ENCODE data around the gene PFKFB2.
A peak's percentile ranks its signal among the peaks of the same experiment; 100 is the strongest.

Gene PFKFB2

DNA sequence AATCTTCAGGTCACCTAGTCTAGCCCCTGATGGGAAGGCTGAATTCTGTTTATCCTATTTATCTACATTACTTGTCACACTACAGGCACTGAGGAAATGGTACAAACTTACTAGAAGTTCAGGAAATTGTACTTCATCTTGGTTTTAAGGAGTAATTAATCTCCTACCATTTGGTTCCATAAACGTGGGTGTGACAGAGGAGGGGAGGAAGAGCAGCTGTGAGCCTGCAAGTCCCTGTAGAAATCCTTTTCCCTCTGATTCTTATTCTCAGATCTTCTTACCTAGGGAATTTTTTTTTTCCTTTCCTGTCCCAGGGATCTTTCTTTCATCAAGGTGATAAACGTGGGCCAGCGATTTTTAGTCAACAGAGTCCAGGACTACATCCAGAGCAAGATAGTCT lies 14.1 kb downstream of the PFKFB2 start:
- no peak for DNase-seq (ENCODE audit: low read depth, low spot score)

DNA sequence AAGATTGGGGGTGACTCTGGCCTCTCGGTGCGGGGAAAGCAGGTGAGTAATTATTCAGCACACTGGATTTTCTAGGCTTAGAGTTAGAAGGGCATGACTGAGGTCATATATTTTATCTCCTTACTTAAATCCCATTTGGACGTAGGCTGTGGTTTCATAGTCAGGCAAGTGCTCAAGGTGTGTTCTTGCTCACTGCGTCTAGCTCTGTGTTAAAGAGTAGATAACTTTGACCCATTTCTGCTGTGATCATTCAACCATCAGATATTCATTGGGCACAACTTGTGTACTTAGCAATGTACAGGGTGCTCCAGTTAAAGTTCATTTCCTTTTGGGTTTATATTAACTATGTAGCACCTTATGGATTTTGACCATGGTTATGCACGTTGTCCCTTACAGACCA lies 14.6 kb downstream of the PFKFB2 start:
- no peak for DNase-seq (ENCODE audit: low read depth, low spot score)

DNA sequence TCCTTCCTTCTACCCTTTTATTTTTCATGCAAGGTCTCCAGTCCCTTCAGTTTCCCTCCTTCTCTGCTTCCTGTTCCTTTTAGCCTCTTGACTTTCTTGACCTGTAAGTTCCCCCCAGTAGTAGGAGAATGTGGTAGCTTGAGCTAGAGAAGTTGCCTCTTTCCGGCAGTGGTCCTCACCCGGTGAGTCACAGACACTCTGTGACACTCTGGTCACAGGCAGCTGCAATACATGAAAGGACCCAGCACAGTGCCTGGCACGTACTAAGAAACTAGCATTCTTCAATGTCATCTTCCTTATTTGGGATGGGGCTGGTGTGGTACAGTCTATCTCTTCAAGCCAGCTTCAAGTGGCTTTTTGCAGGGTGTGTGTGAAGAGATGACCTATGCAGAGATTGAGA lies 16.0 kb downstream of the PFKFB2 start:
- DNase-seq (ENCODE audit: low read depth, low spot score) = no peak

DNA sequence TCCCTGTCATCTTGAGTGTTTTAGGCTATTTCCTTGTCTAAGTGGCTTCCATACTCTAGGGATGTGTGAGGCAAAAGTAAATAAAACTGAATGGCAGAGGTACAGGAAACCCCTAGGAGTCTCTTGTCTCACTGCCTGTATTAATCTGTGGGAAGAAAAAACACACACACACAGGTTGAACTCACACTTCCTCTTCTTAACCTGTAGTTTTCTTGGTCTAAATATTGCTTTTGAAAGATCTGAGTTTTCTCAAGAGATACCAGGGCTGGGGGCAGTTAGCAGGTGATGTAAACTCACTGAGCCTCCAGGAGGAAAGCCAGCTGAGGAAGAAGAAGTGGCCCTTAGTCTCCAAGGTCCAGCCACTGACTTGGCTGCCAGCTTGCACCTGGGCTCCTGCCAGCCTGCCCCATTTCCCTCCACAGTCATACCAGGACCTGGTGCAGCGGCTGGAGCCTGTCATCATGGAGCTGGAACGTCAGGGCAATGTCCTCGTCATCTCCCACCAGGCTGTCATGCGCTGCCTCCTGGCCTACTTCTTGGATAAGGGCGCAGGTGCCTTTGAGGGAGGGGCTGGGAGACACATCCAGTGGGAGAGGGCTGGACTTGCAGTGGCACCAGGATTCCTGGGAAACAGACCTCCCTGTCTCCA lies 16.9 kb downstream of the PFKFB2 start:
- no peak for DNase-seq (ENCODE audit: low read depth, low spot score)

DNA sequence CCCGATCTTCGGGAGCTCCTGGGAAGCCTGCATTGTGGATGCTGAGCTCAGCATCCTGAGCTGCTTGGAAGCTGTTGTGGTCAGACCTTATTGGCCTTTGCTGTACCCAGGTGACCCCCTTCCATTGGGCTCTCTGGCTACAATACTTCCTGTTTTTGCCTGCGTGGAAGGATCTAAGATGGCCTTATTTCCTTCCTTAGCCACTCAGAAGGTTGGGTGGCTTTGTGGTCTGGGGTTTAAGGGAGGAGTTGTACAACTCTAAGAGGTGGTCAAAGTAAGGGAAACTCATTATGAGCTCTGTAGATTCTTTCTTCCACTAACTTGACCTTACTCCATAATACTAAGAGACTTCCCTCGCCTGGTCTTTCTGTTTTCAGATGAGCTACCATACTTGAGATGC lies 17.7 kb downstream of the PFKFB2 start:
- DNase-seq (ENCODE audit: low read depth, low spot score) = no peak

DNA sequence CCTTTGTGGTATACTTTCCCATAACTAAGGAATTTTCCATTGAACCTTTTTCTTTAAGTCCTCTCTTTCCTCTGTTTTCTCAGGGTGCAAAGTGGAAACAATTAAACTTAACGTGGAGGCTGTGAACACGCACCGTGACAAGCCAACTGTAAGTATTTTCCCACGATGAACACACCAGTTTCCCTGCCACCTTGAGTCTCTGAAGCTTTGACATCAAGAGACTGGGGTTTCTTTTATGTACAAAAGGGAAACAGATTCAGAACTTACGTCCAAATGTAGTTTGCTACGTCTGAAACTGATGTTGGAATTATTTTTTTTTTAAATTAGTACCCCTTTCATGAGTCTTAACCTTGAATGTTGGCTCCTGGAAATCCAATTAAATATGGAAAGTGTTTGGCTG lies 18.4 kb downstream of the PFKFB2 start:
- no peak for DNase-seq (ENCODE audit: low read depth, low spot score)

DNA sequence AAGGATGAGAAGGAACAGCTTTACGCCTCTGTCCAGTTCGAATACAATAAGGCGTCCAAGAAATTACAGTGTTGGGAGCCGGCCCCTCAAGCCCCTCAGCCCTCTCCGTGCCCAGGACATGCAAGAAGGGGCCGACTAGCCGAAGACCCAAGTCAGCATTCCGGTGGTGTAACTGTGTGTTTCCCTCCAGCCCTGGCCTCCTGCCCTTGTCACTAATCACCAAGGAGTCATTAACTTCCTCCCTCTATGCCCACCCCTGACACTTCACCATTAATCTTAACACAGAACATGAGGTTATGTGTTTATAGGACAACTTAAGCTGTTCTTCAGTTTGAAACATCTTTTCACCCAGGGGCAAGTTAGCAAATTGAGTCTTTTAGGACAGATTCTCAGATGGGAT lies 19.2 kb downstream of the PFKFB2 start:
- no peak for DNase-seq (ENCODE audit: low read depth, low spot score)

DNA sequence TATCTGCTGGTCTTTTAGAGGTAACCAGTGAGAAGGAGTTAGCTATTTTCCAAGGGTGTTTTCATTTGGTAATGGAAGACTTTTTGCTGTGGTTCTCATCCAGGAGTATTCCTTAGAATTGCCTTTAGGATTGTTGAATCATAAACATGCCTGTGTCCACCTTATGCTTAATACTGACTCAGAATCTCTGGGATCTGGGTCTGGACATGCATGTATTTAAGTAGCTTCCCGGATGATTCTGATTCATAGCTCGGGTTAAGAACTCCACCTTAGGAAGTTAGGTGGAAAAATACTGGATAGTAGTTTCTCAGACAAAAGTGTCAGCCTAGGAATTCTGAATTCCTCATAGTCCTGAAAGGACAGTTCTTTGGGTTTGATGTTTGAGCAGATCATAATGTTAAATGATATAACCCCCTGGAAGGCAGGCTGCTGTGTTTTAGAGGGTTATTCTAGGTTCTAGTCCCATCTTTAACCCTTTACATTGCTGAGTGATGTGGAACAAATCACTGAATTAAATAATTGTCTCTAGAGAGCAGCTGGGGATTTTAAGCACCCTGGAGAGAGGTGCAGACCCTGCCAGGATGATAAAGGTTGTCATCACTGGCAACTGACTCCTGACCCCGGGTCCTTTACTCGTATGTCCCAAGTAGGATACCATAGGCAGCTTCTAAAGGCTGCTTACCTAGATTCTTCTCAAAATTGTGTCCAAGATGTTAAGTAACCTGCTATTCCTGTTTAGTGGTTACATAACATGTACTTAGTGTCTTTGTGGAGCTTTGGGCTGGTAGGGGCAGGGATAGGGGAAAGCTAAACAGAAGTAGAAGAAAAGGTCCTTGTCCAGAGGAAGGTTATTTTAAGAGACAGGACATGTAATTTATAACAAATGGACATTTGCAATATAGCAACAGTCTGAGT lies 21.1 kb downstream of the PFKFB2 start:
- DNase-seq (ENCODE audit: low read depth, low spot score) = no peak

DNA sequence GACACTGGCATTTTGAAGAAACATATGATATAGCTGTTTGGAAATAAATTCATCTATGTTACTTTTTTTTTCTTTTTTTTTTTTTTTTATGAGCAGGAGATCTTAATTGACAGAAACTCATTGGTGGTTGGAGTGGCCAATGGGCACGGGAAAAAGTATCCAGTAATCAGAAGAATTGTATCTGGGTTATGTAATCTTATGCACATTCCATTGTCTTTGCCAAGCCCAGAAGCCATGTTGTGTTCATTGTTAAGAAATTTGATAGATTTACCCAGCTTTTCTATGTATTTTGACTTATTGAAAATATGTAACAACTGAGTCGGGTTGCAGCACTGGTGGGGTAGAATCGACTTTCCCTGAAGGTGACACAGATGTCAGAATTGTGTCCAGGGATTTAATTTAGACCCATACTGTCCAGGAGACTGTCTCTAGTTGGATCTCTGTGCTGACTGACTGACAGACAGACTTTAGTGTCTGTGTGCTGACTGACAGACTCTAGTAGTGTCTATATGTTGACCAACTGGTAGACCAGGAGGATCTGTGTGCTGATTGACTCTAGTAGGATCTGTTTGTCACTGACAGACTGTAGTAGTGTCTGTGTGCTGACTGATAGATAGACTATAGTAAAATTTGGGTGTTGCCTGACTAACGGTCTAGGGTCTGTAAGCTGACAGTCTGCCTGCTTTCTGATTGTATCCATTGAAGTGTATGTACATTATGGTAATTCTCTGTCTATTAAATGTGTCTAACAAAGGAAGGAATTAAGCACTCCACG lies 23.3 kb downstream of the PFKFB2 start:
- DNase-seq (ENCODE audit: low read depth, low spot score) = no peak

DNA sequence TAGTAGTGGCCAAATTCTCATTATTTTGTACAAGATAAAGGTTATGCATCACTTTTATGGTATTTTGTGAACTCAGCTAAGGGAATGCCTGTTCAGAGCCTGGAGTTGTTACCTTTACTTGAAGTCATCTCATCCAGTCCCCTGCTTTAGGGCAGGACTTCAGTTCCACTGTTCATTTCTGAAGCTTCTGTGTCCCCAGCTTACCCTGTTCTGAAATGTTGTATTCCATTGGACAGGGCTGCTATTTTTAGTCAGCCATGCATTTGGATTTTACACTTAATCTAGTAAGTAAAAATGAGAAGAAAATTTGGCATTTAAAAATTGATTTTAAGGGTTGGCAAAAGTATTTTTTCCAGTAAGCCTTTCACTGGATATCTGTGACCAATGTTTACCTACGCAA lies 23.9 kb downstream of the PFKFB2 start:
- DNase-seq (ENCODE audit: low read depth, low spot score) = no peak

DNA sequence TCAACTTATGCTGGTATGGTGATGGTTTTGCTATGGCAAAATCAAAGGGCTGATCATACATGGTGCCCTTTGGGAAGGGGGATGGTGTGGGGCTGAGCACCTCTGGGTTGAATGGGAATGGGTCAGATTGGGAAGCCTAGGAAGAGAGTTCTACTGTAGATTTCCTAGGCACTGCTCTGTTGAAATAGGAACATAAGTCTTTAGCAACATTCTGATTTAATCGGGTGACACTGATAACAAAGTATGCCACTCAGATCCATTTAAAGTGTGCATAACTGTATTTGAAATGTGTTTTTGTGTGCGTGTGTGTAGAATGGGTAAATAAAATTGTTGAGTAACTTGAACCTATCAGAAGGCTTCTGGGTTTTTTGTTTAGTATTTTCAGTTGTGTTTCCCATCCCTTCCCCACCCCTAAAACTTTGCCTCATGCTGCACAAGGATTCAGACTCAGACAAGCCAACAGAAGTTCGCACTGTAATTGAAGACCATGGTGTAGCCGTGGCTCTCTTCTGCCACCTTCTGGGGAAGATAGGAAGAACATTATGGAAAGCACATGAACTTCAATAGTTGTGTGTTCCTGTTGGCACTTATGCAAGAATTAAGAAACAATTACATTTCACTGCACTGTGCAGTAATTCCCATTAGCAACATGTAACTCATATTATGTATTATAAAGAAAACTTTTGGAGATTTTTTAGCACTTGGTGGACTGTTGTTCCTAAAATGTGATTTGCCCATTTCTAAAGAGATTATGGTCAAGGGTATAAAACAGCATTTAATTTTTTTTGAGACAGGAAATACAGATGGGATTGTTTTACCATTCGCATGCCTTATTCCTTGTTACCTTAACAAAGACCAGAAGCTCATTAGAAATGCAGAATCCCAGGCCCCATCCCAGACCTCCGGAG lies 24.6 kb downstream of the PFKFB2 start:
- DNase-seq (ENCODE audit: low read depth, low spot score) = peak; percentile 33

DNA sequence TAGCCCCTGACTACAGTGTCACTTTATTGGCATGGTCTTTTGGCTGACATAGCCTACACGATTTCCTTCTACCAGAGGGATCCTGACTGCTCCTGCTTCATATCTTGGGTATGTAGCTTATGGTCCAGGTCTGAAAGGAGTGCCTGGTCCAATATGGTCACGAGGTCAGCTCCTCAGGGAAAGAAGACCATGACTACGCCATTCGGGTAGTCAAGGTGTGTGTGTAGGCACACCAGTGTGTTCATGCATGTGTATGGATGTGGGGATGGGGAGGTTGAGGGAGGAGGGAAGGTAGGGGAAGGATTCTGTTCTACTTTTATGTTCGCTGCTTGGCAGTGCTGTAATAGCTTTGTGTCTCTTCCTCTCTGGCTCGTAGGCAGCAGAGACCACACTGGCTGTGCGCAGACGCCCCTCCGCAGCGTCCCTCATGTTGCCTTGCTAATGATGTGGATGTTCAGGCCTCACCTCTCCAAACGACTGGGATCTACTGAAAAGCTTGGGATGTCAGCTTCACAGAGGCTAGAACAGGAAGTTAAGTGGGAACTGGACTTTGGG lies 25.6 kb downstream of the PFKFB2 start:
- DNase-seq (ENCODE audit: low read depth, low spot score) = no peak

DNA sequence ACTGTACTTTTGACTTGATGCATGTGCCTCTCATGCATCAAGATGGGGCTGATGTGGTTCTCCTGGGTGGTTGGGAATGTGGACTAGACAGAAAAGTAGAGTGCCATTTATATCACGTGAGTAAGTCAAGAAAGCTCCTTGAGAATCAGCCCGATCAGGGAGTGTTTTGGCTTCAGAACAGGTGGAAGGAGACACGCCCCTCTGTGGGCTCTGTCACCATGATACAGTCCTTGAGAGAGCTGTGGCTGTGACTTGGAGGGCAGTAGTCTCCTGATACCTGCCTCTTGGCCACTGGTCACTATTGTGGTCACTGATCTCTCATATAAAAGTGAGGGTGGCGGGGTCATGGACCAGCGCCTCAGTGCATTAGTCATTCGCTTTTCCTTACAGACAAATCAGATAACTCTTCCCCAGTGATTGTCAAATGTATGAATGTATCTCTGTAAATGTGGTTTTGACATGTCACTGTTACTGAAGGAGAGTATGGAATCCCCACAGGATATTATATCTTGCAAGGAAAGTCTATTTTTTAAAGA lies 26.7 kb downstream of the PFKFB2 start:
- no peak for DNase-seq (ENCODE audit: low read depth, low spot score)

DNA sequence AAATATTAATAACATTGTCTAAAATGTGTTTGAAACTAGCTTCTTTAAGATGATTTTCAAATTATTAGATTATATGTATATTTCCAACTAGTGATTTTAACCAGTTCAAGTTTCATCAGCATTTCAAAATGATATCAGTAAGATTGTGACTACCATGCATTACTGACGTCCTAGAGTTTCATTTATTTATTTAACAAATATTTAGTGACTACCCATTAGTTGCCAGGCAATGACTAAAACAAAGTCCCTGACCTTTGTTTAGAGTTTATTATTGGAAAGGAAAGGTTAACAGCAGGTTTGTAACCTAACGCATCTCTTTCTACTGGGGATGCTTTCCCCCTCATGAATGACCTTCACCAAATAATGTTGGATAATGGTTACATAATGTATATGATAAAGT lies 28.0 kb downstream of the PFKFB2 start:
- DNase-seq (ENCODE audit: low read depth, low spot score) = no peak

DNA sequence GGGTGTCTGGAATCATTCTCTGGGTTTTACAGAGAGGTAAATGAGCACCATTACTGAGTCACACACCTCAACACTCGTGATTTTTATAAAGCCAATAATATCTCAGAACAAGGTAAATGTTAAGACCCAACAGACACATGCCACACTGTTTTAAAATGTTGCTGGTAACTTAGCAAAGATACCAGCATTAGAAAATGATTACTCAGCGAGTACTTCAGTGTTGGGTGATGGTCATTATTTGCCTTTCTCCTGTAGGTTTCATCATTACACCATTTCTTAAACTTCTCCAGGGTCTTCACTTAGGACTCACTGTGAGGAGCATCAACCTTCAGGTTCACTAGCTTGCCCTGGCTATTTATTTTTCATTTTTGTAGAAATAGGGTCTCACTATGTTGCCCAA lies 28.7 kb downstream of the PFKFB2 start:
- DNase-seq (ENCODE audit: low read depth, low spot score) = no peak

DNA sequence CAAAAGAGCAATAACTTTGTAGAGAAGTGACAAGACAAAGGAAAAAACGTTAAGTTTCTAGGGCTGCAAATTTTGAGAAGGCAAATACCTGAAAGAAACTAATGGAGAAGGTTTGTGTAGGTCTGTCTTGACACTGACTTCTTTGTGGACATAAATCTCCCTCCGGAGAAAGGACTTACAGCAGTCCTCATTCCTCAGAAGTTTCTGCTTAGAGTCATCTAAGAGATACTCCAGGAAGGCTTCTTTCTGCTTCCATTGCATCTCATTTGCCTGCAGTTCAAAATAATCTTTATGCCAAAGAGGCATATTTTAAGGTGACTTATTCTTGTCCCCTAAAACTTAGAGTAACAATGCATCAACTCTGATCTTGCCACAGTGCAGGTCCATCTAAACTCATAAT lies 31.2 kb downstream of the PFKFB2 start:
- DNase-seq (ENCODE audit: low read depth, low spot score) = no peak

DNA sequence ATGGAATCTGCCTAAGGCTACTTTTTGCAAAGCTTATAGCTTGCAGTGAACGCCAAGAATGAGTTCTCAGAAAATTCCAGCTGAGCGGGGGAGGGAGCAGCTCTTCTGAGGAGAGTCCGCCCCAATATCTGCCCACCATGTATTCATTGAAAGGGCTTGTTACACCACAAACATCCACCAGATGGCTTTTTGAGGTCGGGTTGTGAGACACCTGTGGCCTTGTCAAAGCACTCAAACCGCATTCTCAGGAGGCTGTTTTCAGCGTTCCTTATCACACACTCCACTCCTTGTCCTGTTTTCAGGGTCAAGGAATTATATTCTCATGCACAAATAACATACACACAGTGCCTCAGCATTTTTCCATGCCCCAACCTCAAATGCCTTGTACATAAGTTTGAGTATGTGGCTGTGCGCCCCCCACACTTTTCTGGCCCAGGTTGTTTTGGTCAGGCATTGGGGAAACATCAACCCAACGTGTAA lies 31.7 kb downstream of the PFKFB2 start:
- DNase-seq (ENCODE audit: low read depth, low spot score) = peak; percentile 38

DNA sequence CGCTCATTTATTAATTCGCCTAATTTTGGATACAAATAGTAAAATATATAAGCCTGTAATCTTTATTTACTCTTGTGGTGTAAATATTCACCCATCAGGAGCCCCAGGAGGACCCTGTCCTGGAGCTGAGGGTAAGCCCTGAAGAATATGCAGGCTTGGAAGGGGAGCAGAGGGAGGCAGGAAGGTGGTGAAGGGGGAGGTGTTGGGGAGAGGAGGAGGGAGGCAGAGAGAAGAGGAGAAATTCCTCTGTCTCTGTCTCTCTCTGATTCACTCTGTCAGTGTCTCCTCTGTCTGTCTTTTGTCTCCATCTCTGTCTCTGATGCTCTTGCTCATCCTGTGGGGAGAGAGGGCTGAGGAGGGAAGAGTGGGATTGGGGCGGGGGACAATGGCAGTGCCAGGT lies 32.8 kb downstream of the PFKFB2 start:
- DNase-seq (ENCODE audit: low read depth, low spot score) = no peak

DNA sequence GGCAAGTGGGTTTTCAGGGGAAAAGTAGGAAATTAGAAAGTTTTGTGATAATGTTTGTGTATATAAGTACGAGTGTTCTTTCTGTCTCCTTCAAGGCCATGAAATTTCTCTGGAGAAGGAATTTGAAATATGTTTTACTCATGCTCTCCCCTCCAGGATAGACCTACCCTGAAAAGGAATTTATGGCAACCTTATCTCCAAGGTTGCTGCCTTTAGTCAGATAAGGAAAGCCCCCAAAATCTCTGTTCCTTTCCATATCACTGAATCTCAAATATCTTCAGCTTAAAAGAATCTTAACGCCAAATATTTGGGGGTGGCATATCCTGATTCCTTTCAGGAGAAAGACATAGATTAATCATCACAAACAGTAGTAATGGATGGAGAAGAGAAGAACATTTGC lies 35.1 kb downstream of the PFKFB2 start:
- DNase-seq (ENCODE audit: low read depth, low spot score) = no peak

DNA sequence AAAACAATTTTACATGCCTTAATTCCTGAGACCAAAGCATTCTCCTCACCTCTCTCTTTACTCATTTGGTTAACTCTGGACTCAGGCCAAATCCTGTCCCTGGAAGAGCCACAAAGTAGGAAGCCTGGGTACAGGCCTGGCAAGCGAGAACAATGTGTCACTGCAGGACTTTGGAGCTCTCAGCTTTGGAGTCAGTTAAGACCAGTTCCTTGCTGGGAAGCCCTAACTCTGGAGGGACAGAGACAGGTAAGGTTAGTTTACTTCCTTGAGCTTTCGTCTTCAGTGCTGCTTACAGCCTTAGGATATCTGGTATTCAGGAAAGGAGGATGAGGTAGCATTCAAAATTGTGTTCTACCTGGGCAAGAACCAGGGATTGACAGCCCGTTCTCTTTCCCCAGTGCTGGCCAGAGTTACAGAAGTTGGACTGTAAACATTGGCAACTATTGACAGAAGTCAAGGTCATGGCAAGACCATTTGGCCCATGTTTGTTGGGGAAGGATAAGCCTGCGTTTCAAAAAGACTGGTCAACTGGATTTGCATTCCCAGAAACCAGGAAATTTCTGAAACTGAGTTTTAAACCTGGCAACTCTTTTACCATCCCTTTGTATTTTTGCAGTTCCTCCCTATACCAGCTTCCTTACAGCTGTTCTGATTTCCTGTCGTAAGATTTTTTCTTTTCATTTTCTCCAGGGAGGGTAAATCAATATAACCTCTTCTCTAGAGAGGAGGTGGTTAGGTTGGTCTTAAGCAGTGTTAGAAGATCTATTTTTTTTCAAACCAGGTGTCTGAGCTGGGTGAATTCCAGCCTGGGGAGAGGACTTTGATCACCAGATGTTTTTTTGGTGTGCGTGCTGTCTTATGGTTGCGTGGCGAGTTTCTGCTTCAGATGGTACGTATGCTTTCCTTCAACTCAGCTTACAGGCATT lies 35.9 kb downstream of the PFKFB2 start, which contains the start of gene C4BPB:
TSS of gene C4BPB (plus strand) at position 160 of the 926 bp plus-strand sequence. CDS start at position 832, 672 bp downstream.
- no peak for DNase-seq (ENCODE audit: low read depth, low spot score)

All from activated naive CD8-positive, alpha-beta T cell treated with anti-CD3 and anti-CD28 coated beads, Interleukin-2, amount 50 U/mL, for 16 hours (primary cell).